Astrocyte of the cerebellum (primary cell): ENCODE data around the gene RBMS1.

Experiments used
- DNase-seq: peaks from one replicate; pipeline ENCODE4 v3.0.0-alpha.2; 2011; ENCODE audit warnings: low read depth
- H3K4me3 ChIP-seq: 2 replicates; pipeline ENCODE4 v1.5.1; 2011; ENCODE audit warnings: mild to moderate bottlenecking, low read depth, low read length, moderate library complexity
- in situ Hi-C: cut with HindIII; loops from 2 replicates; pipeline ENCODE4 v1.10.0; 2017; ENCODE audit warnings: low sequenced_read_pairs
- TF ChIP-seq, protein P1 (sequence below): IDR thresholded peaks from 2 replicates; pipeline ENCODE4 v1.5.1; 2012; ENCODE audit warnings: low read length, low read depth, moderate library complexity, mild to moderate bottlenecking; ENCODE audit errors: missing control alignments

The RBMS1 gene

DNA sequence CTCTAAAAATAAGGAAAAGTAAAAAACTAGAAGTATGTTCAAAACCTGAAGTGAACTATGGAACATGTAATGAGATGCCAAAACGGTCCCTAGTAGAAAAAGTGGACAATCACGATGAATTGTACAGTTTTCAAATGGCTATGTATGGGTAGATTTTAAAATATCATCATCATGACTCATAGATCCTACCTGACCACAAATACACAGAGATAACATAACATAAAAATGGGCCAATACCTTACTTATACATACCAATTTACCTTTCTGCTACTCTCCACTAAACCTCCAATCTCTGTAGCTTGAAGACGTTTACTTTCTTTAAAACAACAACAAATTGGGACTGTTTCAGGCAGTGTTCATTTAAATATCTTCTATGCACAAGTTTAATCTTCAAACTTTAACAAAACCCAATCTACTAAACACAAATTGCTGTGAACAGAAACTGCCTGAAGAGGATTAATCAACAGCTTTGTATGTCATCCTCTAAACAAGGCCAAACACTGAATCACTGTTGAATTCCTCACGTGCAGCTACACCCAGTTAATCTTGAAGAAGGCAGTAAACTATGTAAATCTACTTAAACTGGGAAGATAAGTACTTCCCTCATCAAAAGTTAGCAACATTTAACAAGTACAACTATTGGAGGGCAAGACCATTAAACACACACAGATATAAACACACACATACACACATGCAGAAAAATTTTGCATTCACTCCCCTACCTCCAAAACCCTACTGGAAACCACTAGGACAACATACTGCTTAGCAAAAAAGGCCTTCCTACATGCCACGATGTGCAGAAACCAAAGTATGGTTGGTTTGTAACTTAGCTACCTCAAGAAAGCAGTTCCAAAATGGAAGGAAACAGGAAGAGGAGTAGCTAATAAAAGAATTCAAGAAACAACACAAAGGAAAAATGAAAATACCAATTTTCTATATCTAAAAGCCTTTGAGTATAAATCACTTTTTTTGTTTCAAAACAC is 90.3 kb downstream of the RBMS1 start:
- DNase-seq: no peak
- H3K4me3 ChIP-seq: no peak overlapping the region
- TF ChIP-seq, protein P1, sequence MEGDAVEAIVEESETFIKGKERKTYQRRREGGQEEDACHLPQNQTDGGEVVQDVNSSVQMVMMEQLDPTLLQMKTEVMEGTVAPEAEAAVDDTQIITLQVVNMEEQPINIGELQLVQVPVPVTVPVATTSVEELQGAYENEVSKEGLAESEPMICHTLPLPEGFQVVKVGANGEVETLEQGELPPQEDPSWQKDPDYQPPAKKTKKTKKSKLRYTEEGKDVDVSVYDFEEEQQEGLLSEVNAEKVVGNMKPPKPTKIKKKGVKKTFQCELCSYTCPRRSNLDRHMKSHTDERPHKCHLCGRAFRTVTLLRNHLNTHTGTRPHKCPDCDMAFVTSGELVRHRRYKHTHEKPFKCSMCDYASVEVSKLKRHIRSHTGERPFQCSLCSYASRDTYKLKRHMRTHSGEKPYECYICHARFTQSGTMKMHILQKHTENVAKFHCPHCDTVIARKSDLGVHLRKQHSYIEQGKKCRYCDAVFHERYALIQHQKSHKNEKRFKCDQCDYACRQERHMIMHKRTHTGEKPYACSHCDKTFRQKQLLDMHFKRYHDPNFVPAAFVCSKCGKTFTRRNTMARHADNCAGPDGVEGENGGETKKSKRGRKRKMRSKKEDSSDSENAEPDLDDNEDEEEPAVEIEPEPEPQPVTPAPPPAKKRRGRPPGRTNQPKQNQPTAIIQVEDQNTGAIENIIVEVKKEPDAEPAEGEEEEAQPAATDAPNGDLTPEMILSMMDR: no peak
- in situ Hi-C loops: no loop called here

DNA sequence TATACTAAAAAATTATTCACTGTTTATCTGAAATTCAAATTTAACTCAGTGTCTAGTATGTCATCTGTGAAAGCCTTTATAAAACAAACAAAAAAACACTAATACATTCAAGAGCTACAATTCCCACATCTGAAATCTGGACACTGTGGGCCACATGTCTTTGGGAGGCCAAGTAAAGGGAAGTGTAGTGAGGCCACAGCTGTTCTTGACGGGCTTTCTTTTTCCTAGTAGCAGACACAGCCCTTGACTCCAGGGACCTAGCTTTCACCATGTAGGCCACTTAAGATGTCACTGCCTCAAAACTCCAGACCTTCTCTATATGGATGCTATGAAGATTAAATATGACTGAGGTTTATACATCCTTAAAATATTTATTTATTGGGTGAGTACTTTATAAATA is 91.1 kb downstream of the RBMS1 start:
- no peak overlapping the region for H3K4me3 ChIP-seq
- TF ChIP-seq, protein P1: no peak
- DNase-seq: no peak
- in situ Hi-C loops: no loop called here

DNA sequence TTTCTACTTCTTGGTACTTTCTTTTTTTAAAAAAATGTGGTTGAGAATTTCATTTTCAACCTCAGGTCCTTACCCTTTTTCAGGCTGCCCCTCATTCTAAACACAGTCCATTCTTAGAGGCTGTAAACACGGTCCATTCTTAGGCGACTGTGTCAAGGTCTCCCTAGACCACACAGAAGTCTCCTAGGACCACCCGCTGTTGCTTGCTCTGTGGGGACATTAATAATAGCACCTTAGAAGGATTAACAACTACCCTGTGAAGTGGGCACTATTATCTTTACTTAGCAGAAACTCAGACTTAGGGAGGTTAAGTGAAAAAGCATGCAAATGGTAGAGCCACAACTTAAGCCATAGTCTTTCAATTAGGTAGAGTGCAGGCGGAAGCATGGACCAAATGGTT is 91.7 kb downstream of the RBMS1 start:
- no peak overlapping the region for H3K4me3 ChIP-seq
- TF ChIP-seq, protein P1: no peak
- no peak for DNase-seq
- in situ Hi-C loops: no loop called here

DNA sequence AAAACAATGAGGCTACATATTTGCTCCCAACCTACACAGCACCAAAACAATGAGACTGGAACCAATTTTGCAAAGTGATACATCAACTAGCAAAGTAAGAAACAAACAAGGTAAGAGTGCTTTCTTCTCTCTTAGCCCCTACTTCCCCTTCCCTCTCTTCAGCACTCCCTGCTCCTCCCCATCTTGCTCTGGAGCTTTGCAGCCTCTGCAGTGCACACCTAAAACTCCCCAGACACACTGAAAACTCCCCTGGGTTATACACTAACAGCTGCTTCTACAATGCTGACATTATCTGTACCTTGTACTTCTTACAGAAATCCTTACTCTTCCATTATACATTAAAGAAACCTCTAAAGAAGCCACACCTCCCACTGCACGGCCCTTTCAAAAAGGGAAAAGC is 93.7 kb downstream of the RBMS1 start:
- H3K4me3 ChIP-seq: no peak overlapping the region
- DNase-seq: no peak
- TF ChIP-seq, protein P1: no peak
- in situ Hi-C loops: no loop called here

DNA sequence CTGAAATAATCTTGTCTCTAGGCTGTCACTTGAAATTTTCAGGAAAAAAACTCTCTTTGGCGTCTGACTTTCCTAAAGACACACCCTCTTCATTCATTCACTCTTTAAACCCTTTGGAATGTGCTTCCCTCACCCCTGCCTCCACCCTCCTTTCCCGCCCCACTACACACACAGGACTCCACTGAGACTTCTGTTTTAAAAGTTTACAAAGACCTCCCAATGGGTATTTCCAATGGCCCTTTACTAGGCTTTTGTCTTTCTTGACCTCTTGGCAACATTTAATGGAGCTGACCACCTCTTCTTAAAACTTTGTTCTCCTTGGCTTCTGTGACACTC is 96.1 kb downstream of the RBMS1 start:
- in situ Hi-C loops: no loop called here
- no peak overlapping the region for H3K4me3 ChIP-seq
- no peak for DNase-seq
- TF ChIP-seq, protein P1: no peak

DNA sequence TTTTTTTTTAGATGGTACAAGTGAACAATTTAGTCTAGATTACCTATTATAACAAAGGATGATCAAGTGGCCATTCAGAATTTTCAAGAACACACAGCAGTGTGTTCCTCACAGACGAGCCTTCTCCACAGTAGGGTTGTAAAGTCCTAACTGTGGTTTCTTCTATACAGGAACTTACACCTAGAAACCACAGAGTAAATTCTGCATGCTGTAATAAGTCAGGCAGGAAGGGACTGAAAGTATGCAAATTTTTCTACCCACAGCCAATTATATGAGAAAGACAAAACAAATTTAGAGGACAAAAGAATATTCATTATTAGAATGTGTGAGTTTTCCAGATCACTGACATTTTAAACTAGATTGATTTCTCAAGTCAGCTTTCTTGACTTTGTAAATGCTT is 99.5 kb downstream of the RBMS1 start:
- in situ Hi-C loops: no loop called here
- no peak overlapping the region for H3K4me3 ChIP-seq
- TF ChIP-seq, protein P1: no peak
- DNase-seq: no peak

DNA sequence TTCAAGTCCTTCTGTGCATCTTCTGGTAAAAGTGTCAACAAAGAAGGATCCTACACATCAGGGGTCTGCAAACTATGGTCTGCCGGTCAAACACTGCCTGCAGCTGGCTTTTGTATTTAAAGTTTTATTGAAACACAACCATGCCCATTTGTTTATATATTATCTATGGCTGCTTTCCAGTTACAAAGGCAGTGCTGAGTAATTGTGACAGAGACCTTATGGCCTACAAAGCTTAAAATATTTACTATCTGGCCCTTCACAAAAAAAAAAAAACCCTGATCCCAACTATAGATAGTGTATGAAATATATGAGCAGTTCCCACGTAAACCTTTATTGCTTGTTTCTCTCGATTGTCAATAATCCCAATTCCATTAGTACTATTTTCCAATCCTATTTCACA is 101.4 kb downstream of the RBMS1 start:
- in situ Hi-C loops: no loop called here

More for the DNA sequence above, 101.4 kb downstream of the RBMS1 start:
- no peak overlapping the region for H3K4me3 ChIP-seq
- TF ChIP-seq, protein P1: no peak
- no peak for DNase-seq
